C4-2B (cell line): ENCODE measurements around the gene MTHFR.

Experiments used
- CTCF ChIP-seq: fragments of 450-650 bp; conservative IDR thresholded peaks from 2 replicates; pipeline ENCODE4 v1.5.1; 2017; ENCODE audit warnings: mild to moderate bottlenecking
- ZFX ChIP-seq: fragments of 450-650 bp; IDR thresholded peaks from 2 replicates; pipeline ENCODE4 v1.6.1; 2017

GRCh38 chr1:11835441-11836225, 29.9 kb upstream of the MTHFR start:
- TF ChIP-seq CTCF (no peak), ZFX (no peak)
